WTC11 (cell line): Measurements from ENCODE around the gene CBFA2T2. TPM values are rescaled to one million over a fixed set of nuclear protein-coding genes. Genes with fewer than 3 reads are reported as not detected.

Experiments used
- ATAC-seq: fragments of 200-7000 bp; cut with Tn5 transposase; 2 replicates; pipeline ENCODE4 v1.10.0; 2021; ENCODE audit warnings: mild to moderate bottlenecking, moderate library complexity
- CTCF ChIA-PET: fragments of 300-600 bp; sonication (Branson Sonifier 250); formaldehyde crosslinking; loops from one replicate; lab custom pipeline; 2021; ENCODE audit warnings: antibody characterized with exemption; lab: Charles Lee
- POLR2A ChIA-PET: fragments of 350-600 bp; sonication (Branson Sonifier 250); formaldehyde crosslinking; loops from one replicate; lab custom pipeline; 2021; ENCODE audit warnings: antibody characterized with exemption; lab: Charles Lee
- DNase-seq: peaks from one replicate; pipeline ENCODE4 v3.0.0; 2021; ENCODE audit warnings: low spot score
- H3K27ac Mint-ChIP-seq: 2 replicates; pipeline ENCODE4 v1.8.0; 2021; ENCODE audit warnings: mixed read lengths
- H3K27me3 Mint-ChIP-seq: 2 replicates; pipeline ENCODE4 v1.8.0; 2021; ENCODE audit warnings: low read depth, mild to moderate bottlenecking, moderate library complexity, mixed read lengths
- H3K36me3 Mint-ChIP-seq: 2 replicates; pipeline ENCODE4 v1.8.0; 2021; ENCODE audit warnings: mixed read lengths
- H3K4me1 Mint-ChIP-seq: 2 replicates; pipeline ENCODE4 v1.8.0; 2022; ENCODE audit warnings: mixed read lengths
- H3K4me3 Mint-ChIP-seq: 2 replicates; pipeline ENCODE4 v1.8.0; 2021; ENCODE audit warnings: mild to moderate bottlenecking, moderate library complexity, mixed read lengths
- H3K9me3 Mint-ChIP-seq: 2 replicates; pipeline ENCODE4 v1.8.0; 2021; ENCODE audit warnings: mixed read lengths
- ARID4B ChIP-seq: sonication (generic); formaldehyde crosslinking; IDR thresholded peaks from 2 replicates; pipeline ENCODE4 v1.8.0; 2023; ENCODE audit warnings: missing genetic modification reagents, mild to moderate bottlenecking, borderline replicate concordance
- ATF3 ChIP-seq: sonication (generic); formaldehyde crosslinking; conservative IDR thresholded peaks from 2 replicates; pipeline ENCODE4 v1.8.1; 2022; ENCODE audit warnings: mild to moderate bottlenecking, missing genetic modification reagents
- CBFB ChIP-seq: sonication (generic); formaldehyde crosslinking; IDR thresholded peaks from 2 replicates; pipeline ENCODE4 v1.8.1; 2022; ENCODE audit warnings: mild to moderate bottlenecking, low read depth, missing genetic modification reagents
- E2F1 ChIP-seq: sonication (generic); formaldehyde crosslinking; IDR thresholded peaks from 2 replicates; pipeline ENCODE4 v1.8.0; 2022; ENCODE audit warnings: mild to moderate bottlenecking, missing genetic modification reagents
- ELF4 ChIP-seq: sonication (generic); formaldehyde crosslinking; IDR thresholded peaks from 2 replicates; pipeline ENCODE4 v1.8.1; 2022; ENCODE audit warnings: low read depth, mild to moderate bottlenecking, moderate library complexity, missing genetic modification reagents
- ESRRA ChIP-seq: sonication (generic); formaldehyde crosslinking; IDR thresholded peaks from 2 replicates; pipeline ENCODE4 v1.8.1; 2022; ENCODE audit warnings: mild to moderate bottlenecking, missing genetic modification reagents, borderline replicate concordance
- JAZF1 ChIP-seq: fragments of 250-450 bp; sonication (Bioruptor Pico); IDR thresholded peaks from 2 replicates; pipeline ENCODE4 v1.9.0; 2021; ENCODE audit warnings: moderate library complexity, mild to moderate bottlenecking, inconsistent platforms
- MXD4 ChIP-seq: fragments of 250-450 bp; sonication (Bioruptor Pico); IDR thresholded peaks from 2 replicates; pipeline ENCODE4 v1.8.0; 2021; ENCODE audit warnings: mild to moderate bottlenecking, moderate library complexity, borderline replicate concordance
- MYBL2 ChIP-seq: sonication (generic); formaldehyde crosslinking; IDR thresholded peaks from 2 replicates; pipeline ENCODE4 v1.8.1; 2023; ENCODE audit warnings: mild to moderate bottlenecking, moderate library complexity, missing genetic modification reagents
- NFE2L1 ChIP-seq: sonication (generic); formaldehyde crosslinking; IDR thresholded peaks from 2 replicates; pipeline ENCODE4 v1.8.1; 2023; ENCODE audit warnings: missing genetic modification reagents
- NR3C1 ChIP-seq: sonication (generic); formaldehyde crosslinking; conservative IDR thresholded peaks from 2 replicates; pipeline ENCODE4 v1.8.1; 2023; ENCODE audit warnings: low read depth, mild to moderate bottlenecking, missing genetic modification reagents
- OVOL2 ChIP-seq: fragments of 250-450 bp; sonication (Bioruptor Pico); IDR thresholded peaks from 2 replicates; pipeline ENCODE4 v1.9.0; 2021; ENCODE audit warnings: mild to moderate bottlenecking, borderline replicate concordance
- SMAD4 ChIP-seq: sonication (generic); formaldehyde crosslinking; IDR thresholded peaks from 2 replicates; pipeline ENCODE4 v1.8.0; 2022; ENCODE audit warnings: mild to moderate bottlenecking, missing genetic modification reagents
- TCF7 ChIP-seq: sonication (generic); formaldehyde crosslinking; IDR thresholded peaks from 2 replicates; pipeline ENCODE4 v1.8.0; 2022; ENCODE audit warnings: mild to moderate bottlenecking, low read depth, missing genetic modification reagents, moderate library complexity
- TP53 ChIP-seq: sonication (generic); formaldehyde crosslinking; IDR thresholded peaks from 2 replicates; pipeline ENCODE4 v1.8.1; 2023; ENCODE audit warnings: mild to moderate bottlenecking, missing genetic modification reagents
- USF1 ChIP-seq: sonication (generic); formaldehyde crosslinking; IDR thresholded peaks from 2 replicates; pipeline ENCODE4 v1.8.0; 2022; ENCODE audit warnings: mild to moderate bottlenecking, missing genetic modification reagents
- ZMAT4 ChIP-seq: fragments of 250-450 bp; sonication (Bioruptor Pico); IDR thresholded peaks from 2 replicates; pipeline ENCODE4 v1.9.0; 2021; ENCODE audit warnings: mild to moderate bottlenecking
- ZNF138 ChIP-seq: sonication (generic); formaldehyde crosslinking; conservative IDR thresholded peaks from 2 replicates; pipeline ENCODE4 v1.8.1; 2022; ENCODE audit warnings: mild to moderate bottlenecking, moderate library complexity, missing genetic modification reagents
- ZNF232 ChIP-seq: sonication (generic); formaldehyde crosslinking; IDR thresholded peaks from 2 replicates; pipeline ENCODE4 v1.8.0; 2022; ENCODE audit warnings: mild to moderate bottlenecking, missing genetic modification reagents
- ZNF317 ChIP-seq: sonication (generic); formaldehyde crosslinking; IDR thresholded peaks from 2 replicates; pipeline ENCODE4 v1.8.1; 2023; ENCODE audit warnings: low read depth, mild to moderate bottlenecking, moderate library complexity, missing genetic modification reagents, borderline replicate concordance
- ZNF423 ChIP-seq: fragments of 250-450 bp; sonication (Bioruptor Pico); IDR thresholded peaks from 2 replicates; pipeline ENCODE4 v2.1.2; 2022; ENCODE audit warnings: mild to moderate bottlenecking, moderate library complexity
- total RNA-seq: library from RNA; stranded (reverse); gene quantifications from 3 replicates; pipeline ENCODE4 v1.2.3, GENCODE V29; 2021

Gene CBFA2T2
- total RNA-seq, 1 experiment from 2014 or later = 22.1 TPM

GRCh38 chr20:33578510-33578909 lies 88.6 kb downstream of the CBFA2T2 start (continued):
- TF ChIP-seq ELF4 (CRISPR knock-in tag) (no peak), MXD4 (CRISPR knock-in tag) (no peak), ZNF423 (CRISPR knock-in tag) (no peak), ESRRA (CRISPR knock-in tag) (no peak), NR3C1 (CRISPR knock-in tag) (no peak)
- TF ChIP-seq, all 79 proteins: peak for 0

- ChIA-PET CTCF (no interaction called here), POLR2A (no interaction called here)
- Mint-ChIP-seq H3K4me3 (no peak overlapping the region), H3K27ac (no peak overlapping the region), H3K27me3 (no peaks in the 10 kb centered on the region), H3K36me3 (no peaks in the 10 kb centered on the region), H3K9me3 (no peaks in the 10 kb centered on the region), H3K4me1 (peaks cover 9% of the 10 kb centered on the region)
- TF ChIP-seq NFE2L1 (no peak), ATF3 (CRISPR knock-in tag) (no peak), SMAD4 (CRISPR knock-in tag) (no peak), ZNF138 (no peak), CBFB (no peak), TCF7 (CRISPR knock-in tag) (no peak), ZNF317 (CRISPR knock-in tag) (no peak), USF1 (CRISPR knock-in tag) (no peak), OVOL2 (CRISPR knock-in tag) (no peak), ARID4B (CRISPR knock-in tag) (no peak)
- DNase-seq (no peak), ATAC-seq (no peak)
These were observed 93.2 kb downstream of the CBFA2T2 start for GRCh38 chr20:33583143-33583542.

GRCh38 chr20:33584976-33585375 lies 95.1 kb downstream of the CBFA2T2 start:
- CTCF ChIA-PET = no interaction called here
- no peak overlapping the region for H3K4me3 Mint-ChIP-seq
- H3K9me3 Mint-ChIP-seq = no peaks in the 10 kb centered on the region
- H3K27me3 Mint-ChIP-seq = no peaks in the 10 kb centered on the region
- ATAC-seq (no peak), DNase-seq (no peak)
- POLR2A ChIA-PET = no interaction called here
- no peaks in the 10 kb centered on the region for H3K36me3 Mint-ChIP-seq
- H3K4me1 Mint-ChIP-seq = peaks cover 13% of the 10 kb centered on the region
- TF ChIP-seq TP53 (CRISPR knock-in tag) (no peak), MYBL2 (CRISPR knock-in tag) (no peak), ZMAT4 (no peak), ZNF232 (no peak), JAZF1 (no peak), E2F1 (CRISPR knock-in tag) (no peak)
- H3K27ac Mint-ChIP-seq = no peak overlapping the region
